GM23248 (cell line): Measurements from ENCODE around the gene VEGFB. TPM values are rescaled to one million over a fixed set of nuclear protein-coding genes. Genes with fewer than 3 reads are reported as not detected.

ENCODE experiments used
- DNase-seq: peaks from one replicate; pipeline ENCODE4 v3.0.0-alpha.2; 2015
- H2AFZ ChIP-seq: fragments of 200-600 bp; sonication (generic); 2 replicates; pipeline ENCODE4 v1.6.1; 2016; ENCODE audit warnings: antibody characterized with exemption
- H3F3A ChIP-seq: fragments of 200-600 bp; sonication (generic); 2 replicates; pipeline ENCODE4 v1.6.1; 2016; ENCODE audit warnings: mild to moderate bottlenecking, antibody characterized with exemption, mixed run types; ENCODE audit not compliant: insufficient read depth
- H3K27ac ChIP-seq: fragments of 200-600 bp; sonication (generic); 2 replicates; pipeline ENCODE4 v1.5.1; 2016; ENCODE audit warnings: mild to moderate bottlenecking
- H3K27me3 ChIP-seq: fragments of 200-600 bp; sonication (generic); replicated peaks from 2 replicates; pipeline ENCODE4 v1.6.1; 2016; ENCODE audit warnings: mild to moderate bottlenecking; ENCODE audit not compliant: insufficient read depth
- H3K36me3 ChIP-seq: fragments of 200-600 bp; sonication (generic); 2 replicates; pipeline ENCODE4 v1.6.1; 2016; ENCODE audit warnings: low read depth, mild to moderate bottlenecking
- H3K4me1 ChIP-seq: fragments of 200-600 bp; sonication (generic); 2 replicates; pipeline ENCODE4 v1.6.1; 2016; ENCODE audit warnings: mild to moderate bottlenecking; ENCODE audit not compliant: insufficient read depth
- H3K4me2 ChIP-seq: fragments of 200-600 bp; sonication (generic); one replicate; pipeline ENCODE4 v1.6.1; 2016; ENCODE audit warnings: mild to moderate bottlenecking; ENCODE audit not compliant: unreplicated experiment
- H3K4me3 ChIP-seq: fragments of 200-600 bp; sonication (generic); 2 replicates; pipeline ENCODE4 v1.5.1; 2016; ENCODE audit warnings: mild to moderate bottlenecking
- H3K79me2 ChIP-seq: fragments of 200-600 bp; sonication (generic); 2 replicates; pipeline ENCODE4 v1.6.1; 2016; ENCODE audit warnings: mild to moderate bottlenecking; ENCODE audit not compliant: insufficient read depth
- H3K9ac ChIP-seq: fragments of 200-600 bp; sonication (generic); 2 replicates; pipeline ENCODE4 v1.6.1; 2016; ENCODE audit warnings: mild to moderate bottlenecking
- H3K9me2 ChIP-seq: fragments of 200-600 bp; sonication (generic); 2 replicates; pipeline ENCODE4 v1.6.1; 2016; ENCODE audit warnings: mixed run types, mild to moderate bottlenecking, moderate library complexity; ENCODE audit not compliant: insufficient read depth
- H3K9me3 ChIP-seq: fragments of 200-600 bp; sonication (generic); one replicate; pipeline ENCODE4 v1.6.1; 2017; ENCODE audit warnings: low read depth
- H4K20me1 ChIP-seq: fragments of 200-600 bp; sonication (generic); 2 replicates; pipeline ENCODE4 v1.6.0; 2016; ENCODE audit not compliant: insufficient read depth
- EZH2 ChIP-seq: fragments of 200-600 bp; sonication (generic); IDR thresholded peaks from 2 replicates; pipeline ENCODE4 v1.6.1; 2018; ENCODE audit warnings: antibody characterized with exemption, mild to moderate bottlenecking; ENCODE audit not compliant: insufficient read depth, poor library complexity, severe bottlenecking
- EZH2phosphoT487 ChIP-seq: fragments of 200-600 bp; sonication (generic); IDR thresholded peaks from 2 replicates; pipeline ENCODE4 v1.6.1; 2018; ENCODE audit warnings: antibody characterized with exemption, moderate library complexity, mild to moderate bottlenecking, low read depth; ENCODE audit not compliant: insufficient read depth
- WGBS, 2 experiments: methylation state at CpG; one replicate each; pipeline ENCODE4 v1.1.6; 2015 to 2017; ENCODE audit warnings: low lambda C conversion rate in 2 of 2, low coverage in 1 of 2; ENCODE audit errors: missing lambda C conversion rate in 2 of 2; 5-methylcytosine and 5-hydroxymethylcytosine counted together
- in situ Hi-C: fragments of 300-500 bp; cut with MboI; formaldehyde crosslinking; loops from 2 replicates; pipeline ENCODE4 v1.15.0; 2020
- polyA plus RNA-seq: library from polyadenylated mRNA; unstranded; fragments of >200 nt; fragmentation: Nextera tagmentation; extraction: Ambion mirVana; gene quantifications from 2 replicates; pipeline ENCODE4 v1.2.1, GENCODE V29; 2016
- total RNA-seq: library from RNA; depleted of rRNA; stranded (reverse); fragments of >200 nt; shearing (Covaris generic); gene quantifications from 2 replicates; pipeline ENCODE4 v1.2.3, GENCODE V29; 2014

The VEGFB gene
- total and polyA plus RNA-seq, 2 experiments from 2014 or later = 21.6 to 27.8 TPM

- Histone ChIP-seq H3K9me3 (no peaks in the 10 kb centered on the region), H3K9me2 (no peaks in the 10 kb centered on the region), H3K4me1 (peaks cover 17% of the 10 kb centered on the region), H3K4me3 (no peak overlapping the region), H2AFZ (no peak overlapping the region), H3K27ac (no peak overlapping the region), H3K36me3 (peaks cover 7% of the 10 kb centered on the region; the same call in 1 of the 2 replicates), H3F3A (peaks cover 7% of the 10 kb centered on the region; the same call in 1 of the 2 replicates), H3K9ac (no peak overlapping the region), H3K27me3 (no peaks in the 10 kb centered on the region), H4K20me1 (no peaks in the 10 kb centered on the region), H3K4me2 (no peak overlapping the region), H3K79me2 (no peaks in the 10 kb centered on the region)
- no peak for DNase-seq
- in situ Hi-C loops = no loop called here
- WGBS, 2 experiments = 89 to 91% methylated on average over 10 of the region's 10 CpGs
- no peak for TF ChIP-seq EZH2
- TF ChIP-seq EZH2phosphoT487 = no peak
These were observed 30.0 kb downstream of the VEGFB start for GRCh38 chr11:64264371-64264852.

GRCh38 chr11:64265176-64266160, 31.1 kb downstream of the VEGFB start:
- Histone ChIP-seq H3K27me3 (no peaks in the 10 kb centered on the region), H3K9me3 (no peaks in the 10 kb centered on the region), H3K9me2 (no peaks in the 10 kb centered on the region), H4K20me1 (no peaks in the 10 kb centered on the region), H3K9ac (no peak overlapping the region), H3K4me2 (no peak overlapping the region), H2AFZ (no peak overlapping the region), H3K36me3 (peaks cover 7% of the 10 kb centered on the region; the same call in 1 of the 2 replicates), H3K4me1 (peaks cover 17% of the 10 kb centered on the region), H3K4me3 (no peak overlapping the region), H3F3A (peaks cover 10% of the 10 kb centered on the region), H3K27ac (no peak overlapping the region), H3K79me2 (no peaks in the 10 kb centered on the region)
- WGBS, 2 experiments = 93% methylated on average over 27 to 35 of the region's 35 CpGs
- in situ Hi-C loops = no loop called here
- no peak for TF ChIP-seq EZH2
- TF ChIP-seq EZH2phosphoT487 = no peak
- DNase-seq = no peak

- Histone ChIP-seq H3K79me2 (no peaks in the 10 kb centered on the region), H3K9me2 (no peaks in the 10 kb centered on the region), H3K4me1 (peaks cover 17% of the 10 kb centered on the region), H3K9ac (no peak overlapping the region), H3K4me2 (no peak overlapping the region), H2AFZ (no peak overlapping the region), H3K9me3 (no peaks in the 10 kb centered on the region), H4K20me1 (no peaks in the 10 kb centered on the region), H3K27me3 (no peaks in the 10 kb centered on the region), H3K36me3 (peaks cover 7% of the 10 kb centered on the region; the same call in 1 of the 2 replicates), H3K27ac (no peak overlapping the region), H3K4me3 (no peak overlapping the region), H3F3A (peaks cover 12% of the 10 kb centered on the region)
- in situ Hi-C loops = no loop called here
- WGBS, 2 experiments = 69 to 77% methylated on average over 13 to 15 of the region's 15 CpGs
- TF ChIP-seq EZH2phosphoT487 (no peak), EZH2 (no peak)
- peak; percentile 38 for DNase-seq
These were observed 32.0 kb downstream of the VEGFB start for GRCh38 chr11:64266339-64266738.

GRCh38 chr11:64267207-64267945, 33.0 kb downstream of the VEGFB start:
- Histone ChIP-seq H3K9ac (peak overlapping the region; percentile 84; the same call in 1 of the 2 replicates), H3K36me3 (peaks cover 7% of the 10 kb centered on the region; the same call in 1 of the 2 replicates), H4K20me1 (no peaks in the 10 kb centered on the region), H3K27me3 (no peaks in the 10 kb centered on the region), H3K4me2 (no peak overlapping the region), H3F3A (peaks cover 19% of the 10 kb centered on the region), H3K9me3 (no peaks in the 10 kb centered on the region), H3K4me3 (no peak overlapping the region), H3K9me2 (no peaks in the 10 kb centered on the region), H3K4me1 (peaks cover 23% of the 10 kb centered on the region), H3K27ac (peak overlapping the region; percentile 83), H3K79me2 (peaks cover 10% of the 10 kb centered on the region), H2AFZ (no peak overlapping the region)
- WGBS, 2 experiments = 79% methylated on average over 25 to 27 of the region's 27 CpGs
- no peak for TF ChIP-seq EZH2phosphoT487
- TF ChIP-seq EZH2 = no peak
- peak; percentile 48 for DNase-seq
- in situ Hi-C loops = no loop called here
